CD4-positive, CD25-positive, alpha-beta regulatory T cell (primary cell): ENCODE data around the gene CNN2. TPM values are rescaled to one million over a fixed set of nuclear protein-coding genes. Genes with fewer than 3 reads are reported as not detected.
"Not testable (repeated sequence)": the region's sequence is repeated elsewhere in the genome, so short reads cannot be mapped to it uniquely, and the experiment has no call there.

Experiments used
- ATAC-seq, 2 donors: fragments of 150-1000 bp; cut with Tn5 transposase; one replicate each; pipeline ENCODE4 v1.10.0; 2021; ENCODE audit warnings: low read depth in 2 of 2, moderate number of reproducible peaks in 2 of 2, moderate library complexity in 1 of 2
- DNase-seq, 3 donors: peaks; one replicate each; pipeline versions ENCODE4 v3.0.0 to v3.0.0-alpha.2; 2012 to 2022; ENCODE audit warnings: mixed read lengths in 1 of 3
- H3K27ac ChIP-seq: one replicate; pipeline ENCODE4 v1.7.0; 2013; ENCODE audit warnings: mild to moderate bottlenecking, low read length; ENCODE audit not compliant: insufficient read depth, poor library complexity, severe bottlenecking
- H3K27me3 ChIP-seq: one replicate; pipeline ENCODE4 v1.7.0; 2013; ENCODE audit warnings: low read length; ENCODE audit not compliant: control insufficient read depth, insufficient read depth
- H3K36me3 ChIP-seq: one replicate; pipeline ENCODE4 v1.7.0; 2013; ENCODE audit warnings: mild to moderate bottlenecking, low read length, moderate library complexity; ENCODE audit not compliant: control insufficient read depth, insufficient read depth
- H3K4me1 ChIP-seq: 2 replicates; pipeline ENCODE4 v1.7.0; 2013; ENCODE audit warnings: mild to moderate bottlenecking, low read length; ENCODE audit not compliant: insufficient read depth, control insufficient read depth, poor library complexity, severe bottlenecking
- H3K4me3 ChIP-seq: one replicate; pipeline ENCODE4 v1.7.0; 2013; ENCODE audit warnings: low read depth, mild to moderate bottlenecking, low read length, moderate library complexity
- H3K9me3 ChIP-seq, 2 experiments: 1 replicate in 1 of 2; 2 replicates in 1 of 2; pipeline ENCODE4 v1.7.0; 2013; ENCODE audit warnings: low read length in 2 of 2, mild to moderate bottlenecking in 1 of 2, moderate library complexity in 1 of 2; ENCODE audit not compliant: control insufficient read depth in 2 of 2
- H3K27ac Mint-ChIP-seq, 3 donors: one replicate each; pipeline ENCODE4 v1.8.0; 2020 to 2022; ENCODE audit warnings: mild to moderate bottlenecking in 3 of 3, mixed read lengths in 3 of 3, moderate library complexity in 2 of 3
- H3K27me3 Mint-ChIP-seq: one replicate; pipeline ENCODE4 v1.8.0; 2022; ENCODE audit warnings: mild to moderate bottlenecking, mixed read lengths
- H3K36me3 Mint-ChIP-seq: one replicate; pipeline ENCODE4 v1.8.0; 2020; ENCODE audit warnings: mixed read lengths
- H3K4me1 Mint-ChIP-seq, 4 donors: one replicate each; pipeline ENCODE4 v1.8.0; 2020 to 2022; ENCODE audit warnings: mixed read lengths in 4 of 4, mild to moderate bottlenecking in 1 of 4
- H3K4me3 Mint-ChIP-seq, 4 donors: one replicate each; pipeline ENCODE4 v1.8.0; 2020 to 2022; ENCODE audit warnings: mild to moderate bottlenecking in 4 of 4, mixed read lengths in 4 of 4, moderate library complexity in 3 of 4
- H3K9me3 Mint-ChIP-seq, 7 donors: one replicate each; pipeline ENCODE4 v1.8.0; 2020 to 2022; ENCODE audit warnings: mixed read lengths in 7 of 7, mild to moderate bottlenecking in 3 of 7, moderate library complexity in 2 of 7
- polyA plus RNA-seq, 4 donors: library from polyadenylated mRNA; unstranded; fragments of 300-500 nt; fragmentation: Illumina TruSeq; gene quantifications; one replicate each; pipeline ENCODE4 v1.2.3, GENCODE V29; 2021
- total RNA-seq: library from RNA; stranded (reverse); gene quantifications from one replicate; pipeline ENCODE4 v1.2.3, GENCODE V29; 2022

The CNN2 gene
- total and polyA plus RNA-seq, 5 donors from 2014 or later = 378 to 426 (median 397) TPM

- Mint-ChIP-seq H3K9me3 (no peaks in the 10 kb centered on the region), H3K36me3 (no peaks in the 10 kb centered on the region), H3K27me3 (peaks cover 13% of the 10 kb centered on the region), H3K4me1 (peaks cover 0 to 54% (median 18%) of the 10 kb centered on the region in 4 donors), H3K27ac (peak overlapping the region; percentile 93 to 99 (median 93)), H3K4me3 (peak overlapping the region; percentile 88 to 95 (median 94))
- peak in 1 of 3 donors; percentile 62 for DNase-seq
- peaks cover 58% of the 10 kb centered on the region for H3K4me1 ChIP-seq
- no peaks in the 10 kb centered on the region for H3K36me3 ChIP-seq
- peak overlapping the region; percentile 65 for H3K4me3 ChIP-seq
- no peak for ATAC-seq
- peak overlapping the region; percentile 98 for H3K27ac ChIP-seq
- H3K27me3 ChIP-seq = no peaks in the 10 kb centered on the region
- H3K9me3 ChIP-seq = no peaks in the 10 kb centered on the region
These were observed 6.2 kb upstream of the CNN2 start for GRCh38 chr19:1019980-1020867.

GRCh38 chr19:1020868-1021425 is 5.5 kb upstream of the CNN2 start, which contains the start of gene TMEM259:
TSS of gene TMEM259 (minus strand) at chr19:1021123. CDS start at chr19:1020996, 127 bp downstream.
- Mint-ChIP-seq H3K27me3 (peaks cover 13% of the 10 kb centered on the region), H3K9me3 (no peaks in the 10 kb centered on the region), H3K4me1 (peaks cover 0 to 51% (median 18%) of the 10 kb centered on the region in 4 donors), H3K4me3 (peak within 1 kb of the TSS; percentile 88 to 95 (median 94)), H3K27ac (peak within 1 kb of the TSS; percentile 99 to 100 (median 99)), H3K36me3 (no peaks in the 10 kb centered on the region)
- Histone ChIP-seq H3K4me3 (peak within 1 kb of the TSS; percentile 67), H3K36me3 (no peaks in the 10 kb centered on the region), H3K9me3 (no peaks in the 10 kb centered on the region), H3K27ac (peak within 1 kb of the TSS; percentile 98), H3K27me3 (no peaks in the 10 kb centered on the region), H3K4me1 (peaks cover 54% of the 10 kb centered on the region)
- ATAC-seq (peak; percentile 92), DNase-seq (peak; percentile 96 to 98 (median 97))

- not testable (repeated sequence) for H3K27me3 Mint-ChIP-seq, H3K27ac Mint-ChIP-seq, DNase-seq, H3K4me3 ChIP-seq, H3K36me3 Mint-ChIP-seq, H3K9me3 ChIP-seq, H3K27ac ChIP-seq, H3K9me3 Mint-ChIP-seq, ATAC-seq, H3K36me3 ChIP-seq, H3K27me3 ChIP-seq
- H3K4me3 Mint-ChIP-seq = peak overlapping the region in 2 of 4 donors; percentile 19 to 24
- peaks cover 0 to 29% (median 10%) of the 10 kb centered on the region in 4 donors for H3K4me1 Mint-ChIP-seq
- H3K4me1 ChIP-seq = peaks cover 47% of the 10 kb centered on the region
These were observed 2.6 kb upstream of the CNN2 start for GRCh38 chr19:1023883-1024188.

- H3K9me3 ChIP-seq, H3K4me3 ChIP-seq, H3K27me3 ChIP-seq, H3K27ac Mint-ChIP-seq, DNase-seq, H3K36me3 ChIP-seq, ATAC-seq, H3K36me3 Mint-ChIP-seq, H3K9me3 Mint-ChIP-seq, H3K27ac ChIP-seq, H3K27me3 Mint-ChIP-seq: not testable (repeated sequence)
- Mint-ChIP-seq H3K4me1 (peaks cover 0 to 27% (median 10%) of the 10 kb centered on the region in 4 donors), H3K4me3 (peak overlapping the region; percentile 62 to 75 (median 70))
- H3K4me1 ChIP-seq = peaks cover 47% of the 10 kb centered on the region
These were observed 1.3 kb upstream of the CNN2 start for GRCh38 chr19:1025080-1025479.

- ATAC-seq = peak in 1 of 2 donors; percentile 1
- peak in 2 of 3 donors; percentile 43 to 51 for DNase-seq
- Mint-ChIP-seq H3K36me3 (peaks cover 8% of the 10 kb centered on the region), H3K27me3 (no peaks in the 10 kb centered on the region), H3K4me1 (peaks cover 0 to 29% (median 5%) of the 10 kb centered on the region in 4 donors), H3K27ac (peak overlapping the region; percentile 86 to 96 (median 92)), H3K4me3 (peak overlapping the region; percentile 97 to 100 (median 98)), H3K9me3 (no peaks in the 10 kb centered on the region)
- peaks cover 47% of the 10 kb centered on the region for H3K4me1 ChIP-seq
- peak overlapping the region; percentile 82 for H3K27ac ChIP-seq
- H3K27me3 ChIP-seq = no peaks in the 10 kb centered on the region
- peaks cover 12% of the 10 kb centered on the region for H3K36me3 ChIP-seq
- peak overlapping the region; percentile 85 for H3K4me3 ChIP-seq
- no peaks in the 10 kb centered on the region for H3K9me3 ChIP-seq
These were observed 608 bp downstream of the CNN2 start for GRCh38 chr19:1026783-1027649.

GRCh38 chr19:1027650-1028061 is 1.2 kb downstream of the CNN2 start:
- H3K9me3 ChIP-seq = no peaks in the 10 kb centered on the region
- no peaks in the 10 kb centered on the region for H3K9me3 Mint-ChIP-seq
- H3K27me3 Mint-ChIP-seq = no peaks in the 10 kb centered on the region
- H3K36me3 ChIP-seq = peaks cover 18% of the 10 kb centered on the region
- H3K4me3 Mint-ChIP-seq = peak overlapping the region; percentile 97 to 100 (median 98)
- peak overlapping the region; percentile 56 to 92 (median 86) for H3K27ac Mint-ChIP-seq
- DNase-seq (peak in 1 of 3 donors; percentile 44), ATAC-seq (peak; percentile 19 to 29)
- H3K27me3 ChIP-seq = no peaks in the 10 kb centered on the region
- peaks cover 47% of the 10 kb centered on the region for H3K4me1 ChIP-seq
- peaks cover 0 to 33% (median 5%) of the 10 kb centered on the region in 4 donors for H3K4me1 Mint-ChIP-seq
- peak overlapping the region; percentile 85 for H3K4me3 ChIP-seq
- peak overlapping the region; percentile 82 for H3K27ac ChIP-seq
- H3K36me3 Mint-ChIP-seq = peaks cover 11% of the 10 kb centered on the region
